Neural cell (in vitro differentiated cells): Measurements from ENCODE around the gene CLNK.

ENCODE experiments used
- CTCF ChIP-seq: fragments of 450-650 bp; IDR thresholded peaks from 2 replicates; pipeline ENCODE4 v1.5.1; 2014; ENCODE audit warnings: antibody characterized with exemption, mild to moderate bottlenecking, moderate library complexity; ENCODE audit not compliant: poor library complexity, severe bottlenecking
- EP300 ChIP-seq: fragments of 450-650 bp; conservative IDR thresholded peaks from 2 replicates; pipeline ENCODE4 v1.6.1; 2014; ENCODE audit warnings: antibody characterized with exemption, mild to moderate bottlenecking, moderate library complexity; ENCODE audit not compliant: poor library complexity, severe bottlenecking
- EZH2 ChIP-seq: fragments of 200-600, 300-800 bp; shearing (Covaris generic), sonication (generic); IDR thresholded peaks from 2 replicates; pipeline ENCODE4 v1.6.1; 2014; ENCODE audit warnings: antibody characterized with exemption, low read length, borderline replicate concordance, mild to moderate bottlenecking; ENCODE audit not compliant: insufficient read depth, poor library complexity, severe bottlenecking
- POLR2AphosphoS5 ChIP-seq: IDR thresholded peaks from 2 replicates; pipeline ENCODE4 v1.6.1; 2012
- REST ChIP-seq: IDR thresholded peaks from 2 replicates; pipeline ENCODE4 v1.6.1; 2012; ENCODE audit warnings: borderline replicate concordance

GRCh38 chr4:10691651-10692050 lies 7.1 kb upstream of the CLNK start:
- TF ChIP-seq CTCF (no peak), POLR2AphosphoS5 (no peak), EP300 (no peak), REST (no peak), EZH2 (no peak)
